WTC11 (cell line): ENCODE data around the gene CFAP90. TPM values are rescaled to one million over a fixed set of nuclear protein-coding genes. Genes with fewer than 3 reads are reported as not detected.

ENCODE experiments used
- ATAC-seq: fragments of 200-7000 bp; cut with Tn5 transposase; 2 replicates; pipeline ENCODE4 v1.10.0; 2021; ENCODE audit warnings: mild to moderate bottlenecking, moderate library complexity
- CTCF ChIA-PET: fragments of 300-600 bp; sonication (Branson Sonifier 250); formaldehyde crosslinking; loops from one replicate; lab custom pipeline; 2021; ENCODE audit warnings: antibody characterized with exemption; lab: Charles Lee
- POLR2A ChIA-PET: fragments of 350-600 bp; sonication (Branson Sonifier 250); formaldehyde crosslinking; loops from one replicate; lab custom pipeline; 2021; ENCODE audit warnings: antibody characterized with exemption; lab: Charles Lee
- DNase-seq: peaks from one replicate; pipeline ENCODE4 v3.0.0; 2021; ENCODE audit warnings: low spot score
- H3K27ac Mint-ChIP-seq: 2 replicates; pipeline ENCODE4 v1.8.0; 2021; ENCODE audit warnings: mixed read lengths
- H3K27me3 Mint-ChIP-seq: 2 replicates; pipeline ENCODE4 v1.8.0; 2021; ENCODE audit warnings: low read depth, mild to moderate bottlenecking, moderate library complexity, mixed read lengths
- H3K36me3 Mint-ChIP-seq: 2 replicates; pipeline ENCODE4 v1.8.0; 2021; ENCODE audit warnings: mixed read lengths
- H3K4me1 Mint-ChIP-seq: 2 replicates; pipeline ENCODE4 v1.8.0; 2022; ENCODE audit warnings: mixed read lengths
- H3K4me3 Mint-ChIP-seq: 2 replicates; pipeline ENCODE4 v1.8.0; 2021; ENCODE audit warnings: mild to moderate bottlenecking, moderate library complexity, mixed read lengths
- H3K9me3 Mint-ChIP-seq: 2 replicates; pipeline ENCODE4 v1.8.0; 2021; ENCODE audit warnings: mixed read lengths
- ATF3 ChIP-seq: sonication (generic); formaldehyde crosslinking; conservative IDR thresholded peaks from 2 replicates; pipeline ENCODE4 v1.8.1; 2022; ENCODE audit warnings: mild to moderate bottlenecking, missing genetic modification reagents
- CDX4 ChIP-seq: fragments of 250-450 bp; sonication (Bioruptor Pico); IDR thresholded peaks from 2 replicates; pipeline ENCODE4 v1.9.0; 2021; ENCODE audit warnings: moderate library complexity, mild to moderate bottlenecking, inconsistent platforms, borderline replicate concordance
- ELF4 ChIP-seq: sonication (generic); formaldehyde crosslinking; IDR thresholded peaks from 2 replicates; pipeline ENCODE4 v1.8.1; 2022; ENCODE audit warnings: low read depth, mild to moderate bottlenecking, moderate library complexity, missing genetic modification reagents
- ERG ChIP-seq: fragments of 250-450 bp; sonication (Bioruptor Pico); IDR thresholded peaks from 2 replicates; pipeline ENCODE4 v1.8.0; 2021; ENCODE audit warnings: mild to moderate bottlenecking
- IRF1 ChIP-seq: sonication (generic); formaldehyde crosslinking; IDR thresholded peaks from 2 replicates; pipeline ENCODE4 v1.8.0; 2023; ENCODE audit warnings: missing genetic modification reagents
- KAT7 ChIP-seq: sonication (generic); formaldehyde crosslinking; IDR thresholded peaks from 2 replicates; pipeline ENCODE4 v1.8.1; 2023; ENCODE audit warnings: missing genetic modification reagents, mild to moderate bottlenecking, borderline replicate concordance
- MAX ChIP-seq: sonication (generic); formaldehyde crosslinking; IDR thresholded peaks from 2 replicates; pipeline ENCODE4 v1.8.0; 2022; ENCODE audit warnings: mild to moderate bottlenecking, missing genetic modification reagents
- NFE2L1 ChIP-seq: sonication (generic); formaldehyde crosslinking; IDR thresholded peaks from 2 replicates; pipeline ENCODE4 v1.8.1; 2023; ENCODE audit warnings: missing genetic modification reagents
- NR1H2 ChIP-seq: sonication (generic); formaldehyde crosslinking; IDR thresholded peaks from 2 replicates; pipeline ENCODE4 v1.9.0; 2021; ENCODE audit warnings: mild to moderate bottlenecking, moderate library complexity, missing genetic modification reagents
- OVOL2 ChIP-seq: fragments of 250-450 bp; sonication (Bioruptor Pico); IDR thresholded peaks from 2 replicates; pipeline ENCODE4 v1.9.0; 2021; ENCODE audit warnings: mild to moderate bottlenecking, borderline replicate concordance
- RELA ChIP-seq: sonication (generic); formaldehyde crosslinking; IDR thresholded peaks from 2 replicates; pipeline ENCODE4 v1.8.1; 2022; ENCODE audit warnings: missing genetic modification reagents, mild to moderate bottlenecking, borderline replicate concordance
- USF1 ChIP-seq: sonication (generic); formaldehyde crosslinking; IDR thresholded peaks from 2 replicates; pipeline ENCODE4 v1.8.0; 2022; ENCODE audit warnings: mild to moderate bottlenecking, missing genetic modification reagents
- ZNF232 ChIP-seq: sonication (generic); formaldehyde crosslinking; IDR thresholded peaks from 2 replicates; pipeline ENCODE4 v1.8.0; 2022; ENCODE audit warnings: mild to moderate bottlenecking, missing genetic modification reagents
- ZNF396 ChIP-seq: fragments of 250-450 bp; sonication (Bioruptor Pico); IDR thresholded peaks from 2 replicates; pipeline ENCODE4 v1.8.0; 2021; ENCODE audit warnings: mild to moderate bottlenecking, moderate library complexity, borderline replicate concordance
- ZNF425 ChIP-seq: fragments of 250-450 bp; sonication (Bioruptor Pico); conservative IDR thresholded peaks from 2 replicates; pipeline ENCODE4 v1.9.0; 2021; ENCODE audit warnings: mild to moderate bottlenecking
- total RNA-seq: library from RNA; stranded (reverse); gene quantifications from 3 replicates; pipeline ENCODE4 v1.2.3, GENCODE V29; 2021
- TF ChIP-seq, protein P1 (sequence below): sonication (generic); formaldehyde crosslinking; IDR thresholded peaks from 2 replicates; pipeline ENCODE4 v1.8.1; 2022; ENCODE audit warnings: low read depth, missing genetic modification reagents, borderline replicate concordance
- TF ChIP-seq, protein P2 (sequence below): fragments of 250-450 bp; sonication (Bioruptor Pico); IDR thresholded peaks from 2 replicates; pipeline ENCODE4 v2.1.2; 2022; ENCODE audit warnings: mild to moderate bottlenecking, moderate library complexity
- TF ChIP-seq, protein P3 (sequence below): sonication (generic); formaldehyde crosslinking; IDR thresholded peaks from 2 replicates; pipeline ENCODE4 v1.8.0; 2022; ENCODE audit warnings: mild to moderate bottlenecking, missing genetic modification reagents
- TF ChIP-seq, protein P4 (sequence below): sonication (generic); formaldehyde crosslinking; IDR thresholded peaks from 2 replicates; pipeline ENCODE4 v1.8.1; 2023; ENCODE audit warnings: mild to moderate bottlenecking, missing genetic modification reagents

CFAP90 gene
- total RNA-seq, 1 experiment from 2014 or later = 0.33 TPM

DNA sequence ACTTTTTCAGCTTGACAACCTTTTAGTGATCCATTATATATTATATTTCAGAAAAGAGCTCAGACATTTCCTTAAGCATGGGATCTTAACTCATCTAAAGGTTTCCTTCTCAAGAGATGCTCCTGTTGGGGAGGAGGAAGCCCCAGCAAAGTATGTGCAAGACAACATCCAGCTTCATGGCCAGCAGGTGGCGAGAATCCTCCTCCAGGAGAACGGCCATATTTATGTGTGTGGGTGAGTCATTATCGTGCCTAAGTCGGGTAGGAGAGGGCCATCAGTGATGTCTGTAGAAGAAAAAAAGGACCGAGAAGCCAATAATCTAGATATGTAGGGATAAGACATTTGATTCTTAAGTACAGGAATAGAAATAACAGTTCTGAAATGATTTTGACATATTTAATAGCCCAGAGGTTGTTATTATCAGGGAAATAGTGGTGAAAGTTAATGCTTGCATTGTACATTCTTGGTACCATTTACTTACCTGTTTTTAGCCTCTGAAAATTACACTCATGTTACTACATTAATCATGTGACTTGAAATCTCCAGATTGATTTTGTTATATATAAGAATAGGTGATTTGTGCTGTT, 46.2 kb upstream of the CFAP90 start:
- H3K27ac Mint-ChIP-seq = no peak overlapping the region
- DNase-seq = peak; percentile 58
- H3K36me3 Mint-ChIP-seq = peaks cover 74% of the 10 kb centered on the region
- no peak overlapping the region for H3K4me3 Mint-ChIP-seq
- H3K9me3 Mint-ChIP-seq = no peaks in the 10 kb centered on the region
- ChIA-PET POLR2A (no interaction called here), CTCF (interaction anchor here (0.6 to 1.5 kb wide), 7 partner anchors 11 to 1328 kb away, joined by 3 to 6 read pairs (median 4); partner anchors contain the start of genes FASTKD3 and MTRR)
- H3K27me3 Mint-ChIP-seq = no peaks in the 10 kb centered on the region
- H3K4me1 Mint-ChIP-seq = no peaks in the 10 kb centered on the region
- no peak for TF ChIP-seq NFE2L1
- TF ChIP-seq RELA (CRISPR knock-in tag) = no peak
- TF ChIP-seq, protein P1, sequence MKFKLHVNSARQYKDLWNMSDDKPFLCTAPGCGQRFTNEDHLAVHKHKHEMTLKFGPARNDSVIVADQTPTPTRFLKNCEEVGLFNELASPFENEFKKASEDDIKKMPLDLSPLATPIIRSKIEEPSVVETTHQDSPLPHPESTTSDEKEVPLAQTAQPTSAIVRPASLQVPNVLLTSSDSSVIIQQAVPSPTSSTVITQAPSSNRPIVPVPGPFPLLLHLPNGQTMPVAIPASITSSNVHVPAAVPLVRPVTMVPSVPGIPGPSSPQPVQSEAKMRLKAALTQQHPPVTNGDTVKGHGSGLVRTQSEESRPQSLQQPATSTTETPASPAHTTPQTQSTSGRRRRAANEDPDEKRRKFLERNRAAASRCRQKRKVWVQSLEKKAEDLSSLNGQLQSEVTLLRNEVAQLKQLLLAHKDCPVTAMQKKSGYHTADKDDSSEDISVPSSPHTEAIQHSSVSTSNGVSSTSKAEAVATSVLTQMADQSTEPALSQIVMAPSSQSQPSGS = no peak
- no peak for TF ChIP-seq ERG (CRISPR knock-in tag)
- TF ChIP-seq, protein P2, sequence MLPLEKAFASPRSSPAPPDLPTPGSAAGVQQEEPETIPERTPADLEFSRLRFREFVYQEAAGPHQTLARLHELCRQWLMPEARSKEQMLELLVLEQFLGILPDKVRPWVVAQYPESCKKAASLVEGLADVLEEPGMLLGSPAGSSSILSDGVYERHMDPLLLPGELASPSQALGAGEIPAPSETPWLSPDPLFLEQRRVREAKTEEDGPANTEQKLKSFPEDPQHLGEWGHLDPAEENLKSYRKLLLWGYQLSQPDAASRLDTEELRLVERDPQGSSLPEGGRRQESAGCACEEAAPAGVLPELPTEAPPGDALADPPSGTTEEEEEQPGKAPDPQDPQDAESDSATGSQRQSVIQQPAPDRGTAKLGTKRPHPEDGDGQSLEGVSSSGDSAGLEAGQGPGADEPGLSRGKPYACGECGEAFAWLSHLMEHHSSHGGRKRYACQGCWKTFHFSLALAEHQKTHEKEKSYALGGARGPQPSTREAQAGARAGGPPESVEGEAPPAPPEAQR = no peak
- no peak for TF ChIP-seq ELF4
- TF ChIP-seq MAX (CRISPR knock-in tag) = no peak
- no peak for TF ChIP-seq IRF1 (CRISPR knock-in tag)
- ATAC-seq = peak; percentile 90

DNA sequence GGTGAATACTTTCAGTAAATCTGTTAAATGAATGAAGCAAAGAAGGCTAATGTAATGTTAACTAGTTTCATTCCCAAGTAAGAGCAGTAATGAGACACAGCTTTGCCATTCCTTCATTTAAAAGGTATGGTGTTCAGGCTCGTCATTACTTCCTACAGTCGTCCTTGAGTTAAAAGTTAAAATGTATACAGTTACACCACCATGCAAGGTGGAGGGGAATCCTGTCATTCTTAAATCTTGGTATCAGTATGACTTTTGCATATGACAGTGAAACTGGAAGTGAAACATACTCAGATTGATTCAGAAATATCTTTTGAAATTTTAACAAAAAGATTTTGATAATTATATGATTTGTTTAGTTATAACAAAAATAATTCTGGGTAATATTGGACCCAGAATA, 43.9 kb upstream of the CFAP90 start:
- no peaks in the 10 kb centered on the region for H3K9me3 Mint-ChIP-seq
- H3K4me3 Mint-ChIP-seq = no peak overlapping the region
- H3K27me3 Mint-ChIP-seq = no peaks in the 10 kb centered on the region
- no peak for DNase-seq
- H3K4me1 Mint-ChIP-seq = no peaks in the 10 kb centered on the region
- ATAC-seq = no peak
- POLR2A ChIA-PET = no interaction called here
- CTCF ChIA-PET = no interaction called here
- peaks cover 75% of the 10 kb centered on the region for H3K36me3 Mint-ChIP-seq
- no peak overlapping the region for H3K27ac Mint-ChIP-seq
- TF ChIP-seq ZNF425 (CRISPR knock-in tag) (no peak), OVOL2 (CRISPR knock-in tag) (no peak), USF1 (CRISPR knock-in tag) (no peak), ATF3 (no peak), CDX4 (no peak), ZNF396 (CRISPR knock-in tag) (no peak), KAT7 (CRISPR knock-in tag) (no peak), NR1H2 (CRISPR knock-in tag) (no peak), ZNF232 (CRISPR knock-in tag) (no peak)
- TF ChIP-seq, protein P3, sequence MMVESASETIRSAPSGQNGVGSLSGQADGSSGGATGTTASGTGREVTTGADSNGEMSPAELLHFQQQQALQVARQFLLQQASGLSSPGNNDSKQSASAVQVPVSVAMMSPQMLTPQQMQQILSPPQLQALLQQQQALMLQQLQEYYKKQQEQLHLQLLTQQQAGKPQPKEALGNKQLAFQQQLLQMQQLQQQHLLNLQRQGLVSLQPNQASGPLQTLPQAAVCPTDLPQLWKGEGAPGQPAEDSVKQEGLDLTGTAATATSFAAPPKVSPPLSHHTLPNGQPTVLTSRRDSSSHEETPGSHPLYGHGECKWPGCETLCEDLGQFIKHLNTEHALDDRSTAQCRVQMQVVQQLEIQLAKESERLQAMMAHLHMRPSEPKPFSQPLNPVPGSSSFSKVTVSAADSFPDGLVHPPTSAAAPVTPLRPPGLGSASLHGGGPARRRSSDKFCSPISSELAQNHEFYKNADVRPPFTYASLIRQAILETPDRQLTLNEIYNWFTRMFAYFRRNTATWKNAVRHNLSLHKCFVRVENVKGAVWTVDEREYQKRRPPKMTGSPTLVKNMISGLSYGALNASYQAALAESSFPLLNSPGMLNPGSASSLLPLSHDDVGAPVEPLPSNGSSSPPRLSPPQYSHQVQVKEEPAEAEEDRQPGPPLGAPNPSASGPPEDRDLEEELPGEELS (CRISPR knock-in tag) = no peak
- TF ChIP-seq, protein P4, sequence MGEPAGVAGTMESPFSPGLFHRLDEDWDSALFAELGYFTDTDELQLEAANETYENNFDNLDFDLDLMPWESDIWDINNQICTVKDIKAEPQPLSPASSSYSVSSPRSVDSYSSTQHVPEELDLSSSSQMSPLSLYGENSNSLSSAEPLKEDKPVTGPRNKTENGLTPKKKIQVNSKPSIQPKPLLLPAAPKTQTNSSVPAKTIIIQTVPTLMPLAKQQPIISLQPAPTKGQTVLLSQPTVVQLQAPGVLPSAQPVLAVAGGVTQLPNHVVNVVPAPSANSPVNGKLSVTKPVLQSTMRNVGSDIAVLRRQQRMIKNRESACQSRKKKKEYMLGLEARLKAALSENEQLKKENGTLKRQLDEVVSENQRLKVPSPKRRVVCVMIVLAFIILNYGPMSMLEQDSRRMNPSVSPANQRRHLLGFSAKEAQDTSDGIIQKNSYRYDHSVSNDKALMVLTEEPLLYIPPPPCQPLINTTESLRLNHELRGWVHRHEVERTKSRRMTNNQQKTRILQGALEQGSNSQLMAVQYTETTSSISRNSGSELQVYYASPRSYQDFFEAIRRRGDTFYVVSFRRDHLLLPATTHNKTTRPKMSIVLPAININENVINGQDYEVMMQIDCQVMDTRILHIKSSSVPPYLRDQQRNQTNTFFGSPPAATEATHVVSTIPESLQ (CRISPR knock-in tag) = no peak
- TF ChIP-seq, protein P2 = no peak
